Progenitor cell of endocrine pancreas (in vitro differentiated cells): ENCODE measurements around the gene FOSL1. TPM values are rescaled to one million over a fixed set of nuclear protein-coding genes. Genes with fewer than 3 reads are reported as not detected.

Source experiments
- DNase-seq: peaks from one replicate; pipeline ENCODE4 v3.0.0; 2021; ENCODE audit warnings: low spot score; ENCODE audit not compliant: unreplicated experiment
- H3K27ac Mint-ChIP-seq: 2 replicates; pipeline ENCODE4 v1.8.0; 2021; ENCODE audit warnings: mild to moderate bottlenecking, moderate library complexity, mixed read lengths
- H3K27me3 Mint-ChIP-seq: 2 replicates; pipeline ENCODE4 v1.8.0; 2021; ENCODE audit warnings: mixed read lengths
- H3K36me3 Mint-ChIP-seq: 2 replicates; pipeline ENCODE4 v1.8.0; 2022; ENCODE audit warnings: mixed read lengths; ENCODE audit not compliant: insufficient read depth
- H3K4me1 Mint-ChIP-seq: 2 replicates; pipeline ENCODE4 v1.8.0; 2021; ENCODE audit warnings: low read depth, mixed read lengths
- H3K4me3 Mint-ChIP-seq: 2 replicates; pipeline ENCODE4 v1.8.0; 2021; ENCODE audit warnings: low read depth, mild to moderate bottlenecking, moderate library complexity, mixed read lengths
- H3K9me3 Mint-ChIP-seq: 2 replicates; pipeline ENCODE4 v1.8.0; 2021; ENCODE audit warnings: low read depth, mixed read lengths
- CTCF ChIP-seq: fragments of 200-600 bp; sonication (generic); IDR thresholded peaks from one replicate; pipeline ENCODE4 v1.5.0; 2021; ENCODE audit warnings: antibody characterized with exemption, mild to moderate bottlenecking; ENCODE audit not compliant: unreplicated experiment
- total RNA-seq: library from RNA; stranded (reverse); gene quantifications from 2 replicates; pipeline ENCODE4 v1.2.1, GENCODE V29; 2021

The FOSL1 gene
- total RNA-seq, 1 donor from 2014 or later = 1.7 TPM

GRCh38 chr11:65870706-65871681, 29.2 kb downstream of the FOSL1 start:
- H3K27ac Mint-ChIP-seq = no peak overlapping the region

GRCh38 chr11:65870307-65870658, 29.9 kb downstream of the FOSL1 start:
- Mint-ChIP-seq H3K27me3 (no peaks in the 10 kb centered on the region), H3K9me3 (no peaks in the 10 kb centered on the region), H3K4me3 (peak overlapping the region; percentile 41), H3K36me3 (peaks cover 5% of the 10 kb centered on the region), H3K4me1 (peaks cover 7% of the 10 kb centered on the region), H3K27ac (no peak overlapping the region)
- DNase-seq = no peak
- no peak for TF ChIP-seq CTCF

More at GRCh38 chr11:65870706-65871681, 29.2 kb downstream of the FOSL1 start:
- Mint-ChIP-seq H3K27me3 (no peaks in the 10 kb centered on the region), H3K4me3 (peak overlapping the region; percentile 73), H3K9me3 (no peaks in the 10 kb centered on the region), H3K36me3 (peaks cover 5% of the 10 kb centered on the region), H3K4me1 (peaks cover 7% of the 10 kb centered on the region)
- no peak for DNase-seq
- TF ChIP-seq CTCF = no peak

- peaks cover 8% of the 10 kb centered on the region for H3K36me3 Mint-ChIP-seq
- no peak overlapping the region for H3K27ac Mint-ChIP-seq
- no peak for DNase-seq
- no peak for TF ChIP-seq CTCF
- H3K9me3 Mint-ChIP-seq = no peaks in the 10 kb centered on the region
- no peaks in the 10 kb centered on the region for H3K27me3 Mint-ChIP-seq
- peaks cover 7% of the 10 kb centered on the region for H3K4me1 Mint-ChIP-seq
- H3K4me3 Mint-ChIP-seq = no peak overlapping the region
Observed at GRCh38 chr11:65869643-65870306, 30.4 kb downstream of the FOSL1 start.

- Mint-ChIP-seq H3K9me3 (no peaks in the 10 kb centered on the region), H3K27me3 (no peaks in the 10 kb centered on the region), H3K36me3 (peaks cover 9% of the 10 kb centered on the region), H3K4me3 (no peak overlapping the region), H3K27ac (no peak overlapping the region), H3K4me1 (peaks cover 7% of the 10 kb centered on the region)
- TF ChIP-seq CTCF = no peak
- no peak for DNase-seq
Observed at GRCh38 chr11:65868907-65869306, 31.3 kb downstream of the FOSL1 start.

- Mint-ChIP-seq H3K4me1 (peaks cover 5% of the 10 kb centered on the region), H3K27ac (no peak overlapping the region), H3K4me3 (no peak overlapping the region), H3K36me3 (peaks cover 9% of the 10 kb centered on the region), H3K27me3 (no peaks in the 10 kb centered on the region), H3K9me3 (no peaks in the 10 kb centered on the region)
- no peak for TF ChIP-seq CTCF
- no peak for DNase-seq
Observed at GRCh38 chr11:65868076-65868667, 32.0 kb downstream of the FOSL1 start.
